ENCODE results near the gene SVOPL. TPM values are rescaled to one million over a fixed set of nuclear protein-coding genes. Genes with fewer than 3 reads are reported as not detected.

Gene SVOPL
- polyA plus RNA-seq, 1 of the 3 experiments (the other 2 are of a cell fraction) = not detected

- TF ChIP-seq FOXJ3 (CRISPR knock-in tag; IDR thresholded peaks at IDR 0.05) (no peak), RCOR1 (IDR thresholded peaks at IDR 0.05; ENCODE audit: low read length) (no peak), RXRA (IDR thresholded peaks at IDR 0.05; ENCODE audit: borderline replicate concordance, low read depth) (no peak), MAX (IDR thresholded peaks at IDR 0.05; ENCODE audit: low read depth) (no peak), ELF1 (IDR thresholded peaks at IDR 0.05) (no peak), POLR2AphosphoS5 (IDR thresholded peaks at IDR 0.05; ENCODE audit: low read depth, low read length) (no peak), SIN3A (IDR thresholded peaks at IDR 0.05; ENCODE audit: borderline replicate concordance, low read depth, low read length) (no peak), CTCF (IDR thresholded peaks at IDR 0.05) (no peak)
Measured at GRCh38 chr7:138563808-138564207, 137.4 kb downstream of the SVOPL start (continued).

- no peak overlapping the region for H2AFZ ChIP-seq (ENCODE audit: low read depth)
- no peak overlapping the region for H3K27ac ChIP-seq (ENCODE audit: low read depth in 2 of 2, low read length in 1 of 2)
- no peaks in the 10 kb centered on the region for H3K9me2 ChIP-seq
- no peaks in the 10 kb centered on the region for H3K79me2 ChIP-seq (ENCODE audit: insufficient read depth)
- H3F3A ChIP-seq (replicated peaks; ENCODE audit: insufficient read depth) = no peaks in the 10 kb centered on the region
- peaks cover 64 to 93% of the 10 kb centered on the region in 2 experiments for H3K36me3 ChIP-seq (replicated peaks in 1 of 2; ENCODE audit: control insufficient read depth in 1 of 2, insufficient read depth in 2 of 2, low read length in 1 of 2)
- H3K9me3 ChIP-seq = peaks cover 39% of the 10 kb centered on the region
- no peak overlapping the region; a peak in 1 of 4 replicates for H3K4me3 ChIP-seq (ENCODE audit: low read depth in 2 of 2, low read length in 1 of 2)
- no peaks in the 10 kb centered on the region for H3K27me3 ChIP-seq (ENCODE audit: insufficient read depth)
- 100% methylated on average over 3 of the region's 5 CpGs for whole genome bisulfite sequencing (ENCODE audit: low lambda C conversion rate)
- H4K20me1 ChIP-seq (ENCODE audit: insufficient read depth) = no peaks in the 10 kb centered on the region
- no peak overlapping the region for H3K4me2 ChIP-seq
- no peak for DNase-seq
- ChIA-PET POLR2A (no interaction called here), CTCF (interaction anchor here (0.8 kb wide), 1 partner anchor 30 kb away, joined by 3 read pairs; no protein-coding TSS in a partner anchor)
- no peak overlapping the region for H3K9ac ChIP-seq
- no peaks in the 10 kb centered on the region for H3K4me1 ChIP-seq (ENCODE audit: control insufficient read depth in 1 of 2, insufficient read depth in 2 of 2, low read depth in 1 of 2, low read length in 1 of 2)
- TF ChIP-seq RFX5 (IDR thresholded peaks at IDR 0.05; ENCODE audit: low read length) (no peak), NRF1 (IDR thresholded peaks at IDR 0.05; ENCODE audit: low read depth, low read length) (no peak), SMC3 (IDR thresholded peaks at IDR 0.05; ENCODE audit: low read depth, low read length) (no peak), MXI1 (IDR thresholded peaks at IDR 0.05; ENCODE audit: low read depth, low read length) (no peak), RXRA (IDR thresholded peaks at IDR 0.05; ENCODE audit: borderline replicate concordance, low read depth) (no peak), POLR2AphosphoS5 (IDR thresholded peaks at IDR 0.05; ENCODE audit: low read depth, low read length) (no peak), CHD2 (IDR thresholded peaks at IDR 0.05; ENCODE audit: low read length, partially characterized antibody) (no peak), EZH2phosphoT487 (IDR thresholded peaks at IDR 0.05; ENCODE audit: borderline replicate concordance, low read depth) (no peak), FOXJ3 (CRISPR knock-in tag; IDR thresholded peaks at IDR 0.05) (no peak), SIN3A (IDR thresholded peaks at IDR 0.05; ENCODE audit: borderline replicate concordance, low read depth, low read length) (no peak), IRF3 (IDR thresholded peaks at IDR 0.05; ENCODE audit: low read depth, low read length) (no peak), EP300 (IDR thresholded peaks at IDR 0.05; ENCODE audit: borderline replicate concordance in 1 of 2, low read depth in 1 of 2, low read length in 1 of 2) (no peak), TAF1 (IDR thresholded peaks at IDR 0.05; ENCODE audit: borderline replicate concordance, low read depth, low read length) (no peak), ELF1 (IDR thresholded peaks at IDR 0.05) (no peak), JUND (IDR thresholded peaks at IDR 0.05) (no peak), TEAD4 (IDR thresholded peaks at IDR 0.05; ENCODE audit: borderline replicate concordance, insufficient read depth) (no peak)
- TF ChIP-seq, protein P1, sequence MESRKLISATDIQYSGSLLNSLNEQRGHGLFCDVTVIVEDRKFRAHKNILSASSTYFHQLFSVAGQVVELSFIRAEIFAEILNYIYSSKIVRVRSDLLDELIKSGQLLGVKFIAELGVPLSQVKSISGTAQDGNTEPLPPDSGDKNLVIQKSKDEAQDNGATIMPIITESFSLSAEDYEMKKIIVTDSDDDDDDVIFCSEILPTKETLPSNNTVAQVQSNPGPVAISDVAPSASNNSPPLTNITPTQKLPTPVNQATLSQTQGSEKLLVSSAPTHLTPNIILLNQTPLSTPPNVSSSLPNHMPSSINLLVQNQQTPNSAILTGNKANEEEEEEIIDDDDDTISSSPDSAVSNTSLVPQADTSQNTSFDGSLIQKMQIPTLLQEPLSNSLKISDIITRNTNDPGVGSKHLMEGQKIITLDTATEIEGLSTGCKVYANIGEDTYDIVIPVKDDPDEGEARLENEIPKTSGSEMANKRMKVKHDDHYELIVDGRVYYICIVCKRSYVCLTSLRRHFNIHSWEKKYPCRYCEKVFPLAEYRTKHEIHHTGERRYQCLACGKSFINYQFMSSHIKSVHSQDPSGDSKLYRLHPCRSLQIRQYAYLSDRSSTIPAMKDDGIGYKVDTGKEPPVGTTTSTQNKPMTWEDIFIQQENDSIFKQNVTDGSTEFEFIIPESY (IDR thresholded peaks at IDR 0.05; ENCODE audit: borderline replicate concordance, low read depth) = no peak
- TF ChIP-seq, protein P2, sequence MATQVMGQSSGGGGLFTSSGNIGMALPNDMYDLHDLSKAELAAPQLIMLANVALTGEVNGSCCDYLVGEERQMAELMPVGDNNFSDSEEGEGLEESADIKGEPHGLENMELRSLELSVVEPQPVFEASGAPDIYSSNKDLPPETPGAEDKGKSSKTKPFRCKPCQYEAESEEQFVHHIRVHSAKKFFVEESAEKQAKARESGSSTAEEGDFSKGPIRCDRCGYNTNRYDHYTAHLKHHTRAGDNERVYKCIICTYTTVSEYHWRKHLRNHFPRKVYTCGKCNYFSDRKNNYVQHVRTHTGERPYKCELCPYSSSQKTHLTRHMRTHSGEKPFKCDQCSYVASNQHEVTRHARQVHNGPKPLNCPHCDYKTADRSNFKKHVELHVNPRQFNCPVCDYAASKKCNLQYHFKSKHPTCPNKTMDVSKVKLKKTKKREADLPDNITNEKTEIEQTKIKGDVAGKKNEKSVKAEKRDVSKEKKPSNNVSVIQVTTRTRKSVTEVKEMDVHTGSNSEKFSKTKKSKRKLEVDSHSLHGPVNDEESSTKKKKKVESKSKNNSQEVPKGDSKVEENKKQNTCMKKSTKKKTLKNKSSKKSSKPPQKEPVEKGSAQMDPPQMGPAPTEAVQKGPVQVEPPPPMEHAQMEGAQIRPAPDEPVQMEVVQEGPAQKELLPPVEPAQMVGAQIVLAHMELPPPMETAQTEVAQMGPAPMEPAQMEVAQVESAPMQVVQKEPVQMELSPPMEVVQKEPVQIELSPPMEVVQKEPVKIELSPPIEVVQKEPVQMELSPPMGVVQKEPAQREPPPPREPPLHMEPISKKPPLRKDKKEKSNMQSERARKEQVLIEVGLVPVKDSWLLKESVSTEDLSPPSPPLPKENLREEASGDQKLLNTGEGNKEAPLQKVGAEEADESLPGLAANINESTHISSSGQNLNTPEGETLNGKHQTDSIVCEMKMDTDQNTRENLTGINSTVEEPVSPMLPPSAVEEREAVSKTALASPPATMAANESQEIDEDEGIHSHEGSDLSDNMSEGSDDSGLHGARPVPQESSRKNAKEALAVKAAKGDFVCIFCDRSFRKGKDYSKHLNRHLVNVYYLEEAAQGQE (IDR thresholded peaks at IDR 0.05; ENCODE audit: low read depth, low read length) = no peak
- TF ChIP-seq, protein P3, sequence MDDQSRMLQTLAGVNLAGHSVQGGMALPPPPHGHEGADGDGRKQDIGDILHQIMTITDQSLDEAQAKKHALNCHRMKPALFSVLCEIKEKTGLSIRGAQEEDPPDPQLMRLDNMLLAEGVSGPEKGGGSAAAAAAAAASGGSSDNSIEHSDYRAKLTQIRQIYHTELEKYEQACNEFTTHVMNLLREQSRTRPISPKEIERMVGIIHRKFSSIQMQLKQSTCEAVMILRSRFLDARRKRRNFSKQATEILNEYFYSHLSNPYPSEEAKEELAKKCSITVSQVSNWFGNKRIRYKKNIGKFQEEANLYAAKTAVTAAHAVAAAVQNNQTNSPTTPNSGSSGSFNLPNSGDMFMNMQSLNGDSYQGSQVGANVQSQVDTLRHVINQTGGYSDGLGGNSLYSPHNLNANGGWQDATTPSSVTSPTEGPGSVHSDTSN (IDR thresholded peaks at IDR 0.05) = no peak
Measured at GRCh38 chr7:138559448-138559847, 141.7 kb downstream of the SVOPL start.
